HFFc6 (cell line): ENCODE data around the gene AWAT1. TPM values are rescaled to one million over a fixed set of nuclear protein-coding genes. Genes with fewer than 3 reads are reported as not detected.
A peak's percentile ranks its signal among the peaks of the same experiment; 100 is the strongest.

Experiments
- DNase-seq: peaks from one replicate; pipeline ENCODE4 v3.0.0-alpha.2; 2018
- H3K27ac Mint-ChIP-seq: 2 replicates; pipeline ENCODE4 v1.8.0; 2020; ENCODE audit warnings: mild to moderate bottlenecking, mixed read lengths
- H3K27me3 Mint-ChIP-seq: 2 replicates; pipeline ENCODE4 v1.8.0; 2021; ENCODE audit warnings: mild to moderate bottlenecking, moderate library complexity, mixed read lengths; ENCODE audit not compliant: insufficient read depth
- H3K36me3 Mint-ChIP-seq: 2 replicates; pipeline ENCODE4 v1.8.0; 2021; ENCODE audit warnings: low read depth, mixed read lengths
- H3K4me1 Mint-ChIP-seq: 2 replicates; pipeline ENCODE4 v1.8.0; 2020; ENCODE audit warnings: low read depth, mixed read lengths
- H3K4me3 Mint-ChIP-seq: 2 replicates; pipeline ENCODE4 v1.8.0; 2020; ENCODE audit warnings: mild to moderate bottlenecking, moderate library complexity, mixed read lengths
- H3K9me3 Mint-ChIP-seq: 2 replicates; pipeline ENCODE4 v1.8.0; 2020; ENCODE audit warnings: mild to moderate bottlenecking, mixed read lengths
- total RNA-seq, 6 experiments: library from RNA; stranded (reverse); fragmentation: NEBNext Ultra II Directional; extraction: Animal tissue kit (Norgen Biotek cat#: 25700); gene quantifications; 2 replicates in 1 of 6; 3 replicates in 5 of 6; pipeline ENCODE4 v1.2.3, GENCODE V29; 2021
- TF ChIP-seq, protein P1 (sequence below): fragments of 200-600 bp; sonication (generic); IDR thresholded peaks from 2 replicates; pipeline ENCODE4 v1.5.0; 2021; ENCODE audit warnings: antibody characterized with exemption, mild to moderate bottlenecking

Gene AWAT1
- total RNA-seq, 6 experiments from 2014 or later, result not detected

DNA sequence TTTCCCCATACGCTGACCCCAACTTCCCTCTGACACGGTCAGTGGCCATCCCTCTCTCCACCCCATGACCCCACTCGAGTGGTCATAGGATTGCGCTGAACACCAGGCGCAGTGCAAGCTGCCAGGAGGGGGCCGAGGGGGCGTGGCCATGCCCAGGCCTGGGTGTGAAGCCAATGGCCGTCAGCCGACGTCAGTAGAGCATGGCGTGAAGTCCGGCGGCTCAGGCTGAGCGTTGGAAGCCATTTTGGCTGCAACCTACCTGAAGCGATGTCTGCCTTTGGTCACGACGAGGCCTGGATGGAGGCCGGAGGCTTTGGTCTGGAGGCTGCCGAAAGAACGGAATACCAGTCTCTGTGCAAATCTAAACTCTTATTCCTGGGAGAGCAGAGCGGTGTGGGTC lies 47.5 kb downstream of the AWAT1 start, which contains the start of gene RAB41:
Gene RAB41, plus strand, starts transcription at position 222 of the 400 bp plus-strand sequence. Its CDS starts 46 bp downstream, at position 268.
- no peak within 1 kb of the TSS for H3K4me3 Mint-ChIP-seq
- DNase-seq, result no peak
- H3K36me3 Mint-ChIP-seq, result peaks cover 13% of the 10 kb centered on the region
- H3K27ac Mint-ChIP-seq, result no peak within 1 kb of the TSS
- H3K4me1 Mint-ChIP-seq, result no peaks in the 10 kb centered on the region
- H3K9me3 Mint-ChIP-seq, result no peaks in the 10 kb centered on the region
- no peaks in the 10 kb centered on the region for H3K27me3 Mint-ChIP-seq
- TF ChIP-seq, protein P1, sequence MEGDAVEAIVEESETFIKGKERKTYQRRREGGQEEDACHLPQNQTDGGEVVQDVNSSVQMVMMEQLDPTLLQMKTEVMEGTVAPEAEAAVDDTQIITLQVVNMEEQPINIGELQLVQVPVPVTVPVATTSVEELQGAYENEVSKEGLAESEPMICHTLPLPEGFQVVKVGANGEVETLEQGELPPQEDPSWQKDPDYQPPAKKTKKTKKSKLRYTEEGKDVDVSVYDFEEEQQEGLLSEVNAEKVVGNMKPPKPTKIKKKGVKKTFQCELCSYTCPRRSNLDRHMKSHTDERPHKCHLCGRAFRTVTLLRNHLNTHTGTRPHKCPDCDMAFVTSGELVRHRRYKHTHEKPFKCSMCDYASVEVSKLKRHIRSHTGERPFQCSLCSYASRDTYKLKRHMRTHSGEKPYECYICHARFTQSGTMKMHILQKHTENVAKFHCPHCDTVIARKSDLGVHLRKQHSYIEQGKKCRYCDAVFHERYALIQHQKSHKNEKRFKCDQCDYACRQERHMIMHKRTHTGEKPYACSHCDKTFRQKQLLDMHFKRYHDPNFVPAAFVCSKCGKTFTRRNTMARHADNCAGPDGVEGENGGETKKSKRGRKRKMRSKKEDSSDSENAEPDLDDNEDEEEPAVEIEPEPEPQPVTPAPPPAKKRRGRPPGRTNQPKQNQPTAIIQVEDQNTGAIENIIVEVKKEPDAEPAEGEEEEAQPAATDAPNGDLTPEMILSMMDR, result no peak

DNA sequence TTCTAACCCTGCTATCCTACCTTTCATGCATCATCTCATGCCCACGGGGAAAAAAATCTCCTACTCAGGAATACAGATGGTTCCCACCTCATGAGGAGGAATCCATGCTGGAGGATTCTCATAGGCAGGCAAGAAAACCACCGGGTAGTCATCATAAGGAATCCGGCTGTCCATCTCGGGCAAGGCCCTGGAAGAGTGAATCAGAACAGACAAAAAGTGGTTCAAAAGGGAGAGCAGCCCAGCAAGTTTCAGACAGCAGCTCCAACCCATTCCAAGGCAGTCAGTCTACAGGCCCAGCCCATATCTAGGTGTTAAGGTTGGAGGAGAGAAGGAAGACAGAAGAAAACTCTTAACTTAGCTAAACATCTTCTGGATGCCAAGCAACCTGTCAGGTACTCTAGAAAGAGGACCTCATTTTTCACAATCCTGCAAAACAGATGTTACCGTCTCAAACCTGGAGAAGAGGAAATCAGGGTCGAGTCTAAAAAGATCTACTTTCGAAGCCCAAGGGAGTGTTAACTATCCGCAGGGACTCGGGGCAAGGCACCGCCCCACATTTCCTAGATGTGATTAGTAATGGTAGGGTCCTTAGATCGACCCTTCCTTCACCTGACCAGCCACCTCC lies 54.8 kb downstream of the AWAT1 start:
- peaks cover 7% of the 10 kb centered on the region; the same call in 1 of the 2 replicates for H3K36me3 Mint-ChIP-seq
- H3K4me3 Mint-ChIP-seq, result peak overlapping the region; percentile 95
- peaks cover 32% of the 10 kb centered on the region for H3K4me1 Mint-ChIP-seq
- TF ChIP-seq, protein P1, result no peak
- no peaks in the 10 kb centered on the region for H3K27me3 Mint-ChIP-seq
- no peaks in the 10 kb centered on the region for H3K9me3 Mint-ChIP-seq
- peak overlapping the region; percentile 86 for H3K27ac Mint-ChIP-seq
- DNase-seq, result peak; percentile 2

Other genes starting within 250 kb of the AWAT1 start
- gene AWAT2, start 184.7 kb upstream of the AWAT1 start, total RNA-seq, result not detected
- not detected for gene OTUD6A, start 172.2 kb upstream of the AWAT1 start, total RNA-seq
- 10 to 100 TPM; 35.1 to 39.9 (median 37.4) TPM for gene IGBP1, start 101.2 kb upstream of the AWAT1 start, total RNA-seq
- gene DGAT2L6, start 57.2 kb upstream of the AWAT1 start, total RNA-seq, result not detected
- not detected for gene P2RY4, start 25.5 kb downstream of the AWAT1 start, total RNA-seq
- gene ARR3, start 33.7 kb downstream of the AWAT1 start, total RNA-seq, result not detected
- not detected for gene RAB41, start 47.5 kb downstream of the AWAT1 start, total RNA-seq
- 10 to 100 TPM; 72.7 to 89.5 (median 87.1) TPM for gene PDZD11, start 55.3 kb downstream of the AWAT1 start, total RNA-seq
- gene KIF4A, start 55.4 kb downstream of the AWAT1 start, total RNA-seq, result 10 to 100 TPM; 10.7 to 30.2 (median 25.8) TPM
- gene GDPD2, start 188.7 kb downstream of the AWAT1 start, total RNA-seq, result not detected
- gene DLG3, start 210.2 kb downstream of the AWAT1 start, total RNA-seq, result 10 to 100 TPM in 2 of 6 experiments, 1 to 10 TPM in 4; 9.2 to 11.3 (median 9.8) TPM